ENCODE data around the gene LRRC45. TPM values are rescaled to one million over a fixed set of nuclear protein-coding genes. Genes with fewer than 3 reads are reported as not detected.

The LRRC45 gene
- total RNA-seq, 2 donors from 2014 or later = 22.2 to 24.1 TPM

DNA sequence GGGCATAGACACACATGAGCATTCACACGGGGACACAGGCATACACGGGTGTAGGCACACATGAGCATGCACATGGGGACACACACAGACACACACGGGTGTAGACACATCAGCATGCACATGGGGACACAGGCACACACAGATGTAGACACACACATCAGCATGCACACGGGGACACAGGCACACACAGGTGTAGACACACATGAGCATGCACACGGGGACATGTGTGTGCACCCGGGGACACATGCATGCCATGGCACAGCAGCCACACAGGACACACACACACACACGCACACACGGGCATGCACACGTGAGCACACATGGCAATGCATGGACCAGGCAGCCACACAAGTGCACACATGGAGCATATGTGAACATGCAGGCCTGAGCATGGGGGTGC, 19.5 kb downstream of the LRRC45 start:
- no peak for DNase-seq (ENCODE audit: low spot score)
- WGBS = 96% methylated on average over 7 of the region's 9 CpGs
- Histone ChIP-seq H3K4me3 (no peak overlapping the region), H3K4me1 (replicated peaks) (no peaks in the 10 kb centered on the region), H3K27ac (no peak overlapping the region), H3K9me3 (no peaks in the 10 kb centered on the region), H3K36me3 (peaks cover 0 to 4% of the 10 kb centered on the region in 2 donors), H3K27me3 (replicated peaks; ENCODE audit: insufficient read depth) (no peaks in the 10 kb centered on the region)
- TF ChIP-seq POLR2AphosphoS5 (IDR thresholded peaks at IDR 0.05) = no peak
- TF ChIP-seq, protein P1, sequence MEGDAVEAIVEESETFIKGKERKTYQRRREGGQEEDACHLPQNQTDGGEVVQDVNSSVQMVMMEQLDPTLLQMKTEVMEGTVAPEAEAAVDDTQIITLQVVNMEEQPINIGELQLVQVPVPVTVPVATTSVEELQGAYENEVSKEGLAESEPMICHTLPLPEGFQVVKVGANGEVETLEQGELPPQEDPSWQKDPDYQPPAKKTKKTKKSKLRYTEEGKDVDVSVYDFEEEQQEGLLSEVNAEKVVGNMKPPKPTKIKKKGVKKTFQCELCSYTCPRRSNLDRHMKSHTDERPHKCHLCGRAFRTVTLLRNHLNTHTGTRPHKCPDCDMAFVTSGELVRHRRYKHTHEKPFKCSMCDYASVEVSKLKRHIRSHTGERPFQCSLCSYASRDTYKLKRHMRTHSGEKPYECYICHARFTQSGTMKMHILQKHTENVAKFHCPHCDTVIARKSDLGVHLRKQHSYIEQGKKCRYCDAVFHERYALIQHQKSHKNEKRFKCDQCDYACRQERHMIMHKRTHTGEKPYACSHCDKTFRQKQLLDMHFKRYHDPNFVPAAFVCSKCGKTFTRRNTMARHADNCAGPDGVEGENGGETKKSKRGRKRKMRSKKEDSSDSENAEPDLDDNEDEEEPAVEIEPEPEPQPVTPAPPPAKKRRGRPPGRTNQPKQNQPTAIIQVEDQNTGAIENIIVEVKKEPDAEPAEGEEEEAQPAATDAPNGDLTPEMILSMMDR (IDR thresholded peaks at IDR 0.05) = no peak
- no peak for TF ChIP-seq POLR2A (IDR thresholded peaks at IDR 0.05)
- intact Hi-C loops (cut with DNase I) = no loop called here

DNA sequence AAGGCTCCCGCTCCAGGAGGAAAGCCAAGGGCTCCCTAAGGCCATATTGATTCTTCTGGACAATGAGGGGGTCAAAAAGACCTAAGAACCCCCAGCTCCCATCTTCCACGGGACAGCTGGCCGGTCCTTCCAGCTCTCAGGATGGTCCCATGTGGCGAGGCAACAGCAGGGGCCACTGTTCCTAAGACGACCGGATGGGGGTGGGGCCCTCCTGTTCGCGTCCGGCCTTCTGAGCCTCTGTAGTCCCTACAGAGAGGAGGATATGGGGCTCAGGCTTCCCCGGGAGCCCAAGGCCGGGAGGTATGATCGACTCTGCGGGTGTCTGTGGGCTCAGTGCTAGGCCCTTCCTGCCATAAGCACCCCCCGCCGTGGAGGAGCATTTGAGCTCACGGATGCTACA, 20.4 kb downstream of the LRRC45 start:
- no peak overlapping the region for H3K27ac ChIP-seq
- H3K4me3 ChIP-seq = no peak overlapping the region
- TF ChIP-seq, protein P1 (IDR thresholded peaks at IDR 0.05) = no peak
- TF ChIP-seq POLR2AphosphoS5 (IDR thresholded peaks at IDR 0.05) (no peak), POLR2A (IDR thresholded peaks at IDR 0.05) (no peak)
- intact Hi-C loops (cut with DNase I) = no loop called here
- no peaks in the 10 kb centered on the region for H3K9me3 ChIP-seq
- no peaks in the 10 kb centered on the region for H3K27me3 ChIP-seq (replicated peaks; ENCODE audit: insufficient read depth)
- no peaks in the 10 kb centered on the region for H3K4me1 ChIP-seq (replicated peaks)
- peaks cover 0 to 10% of the 10 kb centered on the region in 2 donors for H3K36me3 ChIP-seq
- WGBS = 72% methylated on average over 15 of the region's 16 CpGs
- DNase-seq (ENCODE audit: low spot score) = no peak

DNA sequence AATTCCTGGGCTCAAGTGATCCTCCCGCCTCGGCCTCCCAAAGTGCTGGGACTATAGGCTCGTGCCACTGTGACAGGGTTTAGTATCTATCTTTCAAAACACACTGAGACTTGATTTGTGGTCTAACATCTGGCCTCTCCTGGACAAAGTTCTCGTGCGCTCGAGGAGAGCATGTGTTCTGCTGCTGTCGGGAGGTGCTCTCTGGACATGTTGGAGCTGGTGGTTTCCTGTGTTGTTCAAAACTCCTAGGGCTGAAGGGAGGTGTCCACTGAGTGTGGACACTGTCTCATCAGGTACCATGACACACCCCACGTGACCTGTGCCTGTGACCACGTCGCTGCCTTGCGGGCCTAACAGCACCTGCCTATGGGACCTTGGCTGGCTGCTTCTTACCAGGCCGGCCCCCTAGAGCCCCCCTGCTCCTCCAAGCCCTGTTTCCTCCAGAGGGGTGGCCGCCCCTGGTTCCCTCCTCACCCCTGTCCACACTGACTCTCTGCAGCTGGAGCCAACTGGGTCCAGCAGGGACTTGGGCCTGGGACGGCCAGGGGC, 22.9 kb downstream of the LRRC45 start:
- no peaks in the 10 kb centered on the region for H3K9me3 ChIP-seq
- H3K4me1 ChIP-seq (replicated peaks) = peaks cover 7% of the 10 kb centered on the region
- H3K27ac ChIP-seq = no peak overlapping the region
- no peak overlapping the region for H3K4me3 ChIP-seq
- no peaks in the 10 kb centered on the region for H3K27me3 ChIP-seq (replicated peaks; ENCODE audit: insufficient read depth)
- intact Hi-C loops (cut with DNase I) = no loop called here
- H3K36me3 ChIP-seq = peaks cover 6 to 10% of the 10 kb centered on the region in 2 donors
- whole genome bisulfite sequencing = 77% methylated on average over 14 of the region's 14 CpGs
- no peak for DNase-seq (ENCODE audit: low spot score)
- TF ChIP-seq POLR2A (IDR thresholded peaks at IDR 0.05) = no peak
- no peak for TF ChIP-seq POLR2AphosphoS5 (IDR thresholded peaks at IDR 0.05)
- TF ChIP-seq, protein P1 (IDR thresholded peaks at IDR 0.05) = no peak

DNA sequence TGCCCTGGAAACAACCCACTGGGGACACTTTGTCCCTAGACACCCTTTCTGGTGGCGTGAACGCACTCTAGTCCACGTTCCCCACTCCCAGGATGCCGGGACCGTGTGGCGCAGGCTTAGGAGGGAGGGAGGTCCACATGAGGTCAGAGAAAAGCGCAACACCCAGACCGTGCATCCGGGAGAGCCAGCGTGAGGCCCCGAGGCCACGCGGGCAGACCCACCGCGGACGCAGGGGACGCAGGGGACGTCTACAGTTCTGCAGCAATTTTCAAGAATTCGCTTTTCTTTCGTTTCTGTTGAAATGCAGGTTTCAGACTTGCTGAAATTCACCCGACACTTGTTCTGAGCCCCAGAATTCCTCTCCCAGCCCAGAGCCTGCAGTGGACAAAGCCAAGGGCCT, 23.8 kb downstream of the LRRC45 start:
- intact Hi-C loops (cut with DNase I) = no loop called here
- no peak overlapping the region for H3K27ac ChIP-seq
- no peaks in the 10 kb centered on the region for H3K9me3 ChIP-seq
- H3K36me3 ChIP-seq = peaks cover 6 to 10% of the 10 kb centered on the region in 2 donors
- peaks cover 7% of the 10 kb centered on the region for H3K4me1 ChIP-seq (replicated peaks)
- WGBS = 92% methylated on average over 21 of the region's 21 CpGs
- TF ChIP-seq POLR2A (IDR thresholded peaks at IDR 0.05) (no peak), POLR2AphosphoS5 (IDR thresholded peaks at IDR 0.05) (no peak)
- TF ChIP-seq, protein P1 (IDR thresholded peaks at IDR 0.05) = no peak
- H3K27me3 ChIP-seq (replicated peaks; ENCODE audit: insufficient read depth) = no peaks in the 10 kb centered on the region
- DNase-seq (ENCODE audit: low spot score) = no peak
- no peak overlapping the region for H3K4me3 ChIP-seq

DNA sequence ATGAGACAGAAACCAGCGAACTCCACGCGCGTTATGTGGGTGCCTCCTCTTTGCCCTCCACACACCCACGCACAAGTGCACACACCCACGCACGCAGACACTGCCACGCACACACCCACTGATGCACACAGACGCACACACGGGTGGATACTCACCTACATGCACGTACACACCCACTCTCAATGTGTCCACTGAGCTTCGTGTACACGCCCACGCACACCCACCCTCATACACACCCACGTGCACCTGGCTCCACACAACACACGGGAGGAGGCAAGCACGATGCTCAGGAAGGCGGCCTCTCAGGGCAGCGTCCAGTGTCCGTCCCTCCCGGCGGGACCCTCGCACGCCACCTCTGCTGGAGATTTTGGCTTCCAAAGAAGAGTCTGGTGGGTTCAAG, 24.3 kb downstream of the LRRC45 start:
- no peak for DNase-seq (ENCODE audit: low spot score)
- H3K27ac ChIP-seq = no peak overlapping the region
- TF ChIP-seq POLR2AphosphoS5 (IDR thresholded peaks at IDR 0.05) (no peak), POLR2A (IDR thresholded peaks at IDR 0.05) (no peak)
- TF ChIP-seq, protein P1 (IDR thresholded peaks at IDR 0.05) = no peak
- peaks cover 9% of the 10 kb centered on the region for H3K4me1 ChIP-seq (replicated peaks)
- no peaks in the 10 kb centered on the region for H3K27me3 ChIP-seq (replicated peaks; ENCODE audit: insufficient read depth)
- no peaks in the 10 kb centered on the region for H3K9me3 ChIP-seq
- H3K4me3 ChIP-seq = no peak overlapping the region
- intact Hi-C loops (cut with DNase I) = no loop called here
- WGBS = 92% methylated on average over 24 of the region's 24 CpGs
- H3K36me3 ChIP-seq = peaks cover 6 to 10% of the 10 kb centered on the region in 2 donors

All from prostate gland (tissue), 2 donors.